Mesodermal cell (in vitro differentiated cells): ENCODE measurements around the gene PPOX.

Source experiments
- H3K27ac ChIP-seq: 2 replicates; pipeline ENCODE4 v1.7.0; 2013; ENCODE audit warnings: mild to moderate bottlenecking, low read depth, low read length, moderate library complexity; ENCODE audit not compliant: severe bottlenecking
- H3K36me3 ChIP-seq: 2 replicates; pipeline ENCODE4 v1.7.1; 2013; ENCODE audit warnings: mild to moderate bottlenecking, low read length, moderate library complexity; ENCODE audit not compliant: control insufficient read depth, insufficient read depth
- H3K4me1 ChIP-seq: one replicate; pipeline ENCODE4 v1.7.1; 2013; ENCODE audit warnings: mild to moderate bottlenecking, low read length; ENCODE audit not compliant: insufficient read depth, control insufficient read depth, poor library complexity, severe bottlenecking
- H3K4me3 ChIP-seq: 2 replicates; pipeline ENCODE4 v1.7.0; 2013; ENCODE audit warnings: low read length, control low read depth, mild to moderate bottlenecking; ENCODE audit not compliant: insufficient read depth, poor library complexity, severe bottlenecking; ENCODE audit errors: extremely low read depth
- H3K9me3 ChIP-seq: 2 replicates; pipeline ENCODE4 v1.7.1; 2013; ENCODE audit warnings: mild to moderate bottlenecking, low read length, moderate library complexity; ENCODE audit not compliant: control insufficient read depth
- WGBS, 2 experiments: methylation state at CpG; one replicate each; pipeline ENCODE4 v1.1.5; 2013; ENCODE audit warnings: missing lambda C conversion rate in 2 of 2; ENCODE audit not compliant: insufficient coverage in 2 of 2; 5-methylcytosine and 5-hydroxymethylcytosine counted together

The PPOX gene

DNA sequence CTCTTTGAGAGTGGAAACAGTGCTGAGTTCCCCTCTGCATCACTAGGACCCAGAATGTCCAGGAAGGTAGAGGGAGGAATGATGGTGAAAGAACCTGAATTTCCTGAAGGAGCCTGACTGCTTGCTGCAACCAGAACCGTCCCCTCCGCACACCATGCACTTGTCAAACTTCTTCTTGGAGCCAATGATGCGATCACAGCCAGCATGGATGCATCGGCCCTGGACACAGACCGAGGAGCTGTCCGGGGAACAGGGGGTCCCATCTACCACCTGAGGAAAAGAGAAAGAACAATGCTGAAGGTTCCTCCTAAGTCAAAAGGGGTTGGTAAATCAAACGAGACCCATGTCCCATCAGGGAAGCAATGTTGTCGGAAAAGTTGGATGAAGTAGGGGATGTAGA, 25.7 kb downstream of the PPOX start:
- Histone ChIP-seq H3K27ac (no peak overlapping the region), H3K4me1 (peaks cover 11% of the 10 kb centered on the region), H3K36me3 (no peaks in the 10 kb centered on the region), H3K4me3 (no peak overlapping the region), H3K9me3 (no peaks in the 10 kb centered on the region)
- WGBS, 2 experiments: 90 to 92% methylated on average over 6 to 7 of the region's 8 CpGs

DNA sequence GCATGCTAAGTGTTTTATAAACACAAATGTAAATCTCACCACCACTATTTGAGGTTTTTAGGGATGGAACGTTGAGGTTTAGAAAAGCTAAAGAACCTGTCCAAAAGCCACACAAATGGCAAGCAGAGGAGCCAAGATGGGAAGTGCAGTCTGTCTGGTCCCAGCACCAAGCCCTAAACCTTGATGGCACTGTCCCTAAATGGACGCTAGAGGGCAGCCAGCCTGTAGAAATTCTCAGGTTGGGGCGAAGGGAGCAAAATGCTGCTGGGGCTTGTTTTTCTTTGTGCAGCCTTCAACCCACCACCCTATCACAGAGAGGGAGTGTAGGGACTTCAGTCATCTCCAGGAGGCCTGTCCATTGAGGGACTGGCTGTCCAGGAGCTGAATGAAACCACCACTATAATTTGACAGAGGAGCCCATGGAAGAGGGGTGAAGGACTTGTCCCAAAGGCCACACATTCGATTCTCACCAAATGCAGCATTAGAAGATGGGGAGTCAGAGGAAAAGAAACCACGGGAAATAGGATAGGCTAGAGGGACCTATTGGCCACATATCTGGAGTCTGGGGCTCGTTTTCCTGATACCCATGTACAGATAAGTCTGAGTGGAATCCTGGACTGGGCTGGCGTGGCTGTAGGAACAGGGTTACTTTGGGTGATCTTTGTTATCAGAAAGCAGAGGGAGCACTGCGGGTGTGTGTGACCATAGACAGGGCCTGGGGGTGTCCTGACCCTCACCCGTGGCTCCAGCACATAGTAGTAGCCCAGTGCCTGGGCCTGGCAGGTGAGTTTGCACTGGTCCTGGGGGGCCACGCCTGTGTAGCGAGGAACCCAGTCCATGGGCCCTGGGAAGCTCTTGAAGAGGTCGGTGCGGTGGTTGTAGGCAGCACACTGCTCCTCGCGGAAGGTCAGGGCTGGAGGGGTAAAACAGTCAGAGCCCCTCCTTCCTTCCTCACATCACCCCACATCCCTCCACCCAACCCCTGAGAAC, 26.5 kb downstream of the PPOX start:
- WGBS, 2 experiments: 76 to 84% methylated on average over 9 to 10 of the region's 15 CpGs
- H3K27ac ChIP-seq: no peak overlapping the region
- H3K4me1 ChIP-seq: peaks cover 15% of the 10 kb centered on the region
- no peak overlapping the region for H3K4me3 ChIP-seq
- H3K36me3 ChIP-seq: no peaks in the 10 kb centered on the region
- no peaks in the 10 kb centered on the region for H3K9me3 ChIP-seq

- peaks cover 18% of the 10 kb centered on the region for H3K4me1 ChIP-seq
- H3K9me3 ChIP-seq: no peaks in the 10 kb centered on the region
- no peak overlapping the region for H3K27ac ChIP-seq
- H3K36me3 ChIP-seq: no peaks in the 10 kb centered on the region
- WGBS, 2 experiments: 95 to 98% methylated on average over 15 to 21 of the region's 21 CpGs
- no peak overlapping the region for H3K4me3 ChIP-seq
Measured at GRCh38 chr1:161193561-161194235, 27.5 kb downstream of the PPOX start.

GRCh38 chr1:161195171-161195570, 28.9 kb downstream of the PPOX start:
- H3K36me3 ChIP-seq: no peaks in the 10 kb centered on the region
- peaks cover 18% of the 10 kb centered on the region for H3K4me1 ChIP-seq
- H3K4me3 ChIP-seq: no peak overlapping the region
- no peak overlapping the region for H3K27ac ChIP-seq
- 100% methylated on average over 3 of the region's 4 CpGs for WGBS, 2 experiments
- no peaks in the 10 kb centered on the region for H3K9me3 ChIP-seq

DNA sequence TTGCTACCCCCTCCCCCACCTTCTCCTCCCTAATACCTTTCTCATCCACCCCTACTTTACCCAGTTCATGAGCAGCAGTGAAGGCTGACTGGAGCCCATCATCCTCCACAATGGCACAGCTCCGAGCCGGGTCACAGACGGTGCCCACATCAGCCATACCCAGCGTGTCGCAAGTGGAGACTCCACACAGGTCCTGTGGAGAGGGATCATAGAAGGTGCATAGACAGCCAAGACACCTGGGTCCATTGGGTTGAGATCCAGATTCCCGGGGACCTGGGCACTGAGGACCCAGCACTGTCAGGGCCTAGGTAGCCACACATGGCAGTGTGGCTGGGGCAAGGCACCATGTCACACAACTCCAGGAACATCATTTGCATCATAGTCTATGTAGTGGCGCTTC, 29.9 kb downstream of the PPOX start:
- WGBS, 2 experiments: 97 to 98% methylated on average over 5 to 6 of the region's 7 CpGs
- Histone ChIP-seq H3K4me1 (peaks cover 19% of the 10 kb centered on the region), H3K36me3 (no peaks in the 10 kb centered on the region), H3K9me3 (no peaks in the 10 kb centered on the region), H3K4me3 (no peak overlapping the region), H3K27ac (no peak overlapping the region)

- H3K9me3 ChIP-seq: no peaks in the 10 kb centered on the region
- H3K36me3 ChIP-seq: no peaks in the 10 kb centered on the region
- 82% methylated on average over 19 to 22 of the region's 27 CpGs for WGBS, 2 experiments
- peaks cover 26% of the 10 kb centered on the region for H3K4me1 ChIP-seq
- H3K4me3 ChIP-seq: no peak overlapping the region
- peak overlapping the region; percentile 85 for H3K27ac ChIP-seq
Measured at GRCh38 chr1:161196521-161197451, 30.6 kb downstream of the PPOX start.

- WGBS, 2 experiments: 92 to 93% methylated on average over 9 to 10 of the region's 11 CpGs
- peaks cover 28% of the 10 kb centered on the region for H3K4me1 ChIP-seq
Measured at GRCh38 chr1:161197560-161198193, 31.5 kb downstream of the PPOX start.

DNA sequence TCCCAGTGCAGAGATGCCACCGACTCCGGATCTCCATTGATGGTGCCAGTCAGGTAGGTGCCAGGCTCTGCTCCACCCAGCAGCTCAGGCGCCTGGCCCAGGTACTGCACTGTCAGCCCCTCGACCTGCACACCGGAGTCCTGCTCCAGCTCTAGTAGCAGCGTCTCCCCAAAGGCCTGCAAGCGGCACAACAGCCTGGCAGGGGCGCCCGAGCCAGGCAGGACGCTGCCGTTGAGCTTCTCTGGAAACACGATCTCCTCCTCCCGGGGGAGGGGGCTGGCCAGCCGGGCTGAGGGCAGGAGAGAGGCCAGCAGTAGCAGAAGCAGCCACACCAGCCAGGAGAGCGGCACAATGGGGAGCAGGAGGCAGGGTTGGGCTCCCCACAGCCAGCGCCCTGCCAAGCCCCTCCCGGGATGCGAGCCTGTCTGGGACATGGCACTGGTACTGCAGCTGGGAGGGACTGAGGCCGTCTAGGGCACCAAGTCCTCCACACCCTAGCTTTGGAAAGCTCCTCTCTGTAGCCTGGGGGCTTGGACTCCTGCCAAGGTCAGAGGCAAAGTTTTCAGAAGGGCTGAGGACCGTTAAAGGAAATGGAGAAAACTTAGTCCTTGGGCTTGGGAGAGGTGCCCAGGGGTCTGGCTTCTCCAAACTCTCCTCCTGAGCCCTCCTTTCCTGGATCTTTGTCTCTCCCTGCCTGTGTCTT, 32.1 kb downstream of the PPOX start:
- Histone ChIP-seq H3K36me3 (peaks cover 2% of the 10 kb centered on the region), H3K4me3 (peak overlapping the region; percentile 16), H3K4me1 (peaks cover 30% of the 10 kb centered on the region), H3K27ac (peak overlapping the region; percentile 2), H3K9me3 (no peaks in the 10 kb centered on the region)
- WGBS, 2 experiments: 33 to 38% methylated on average over 16 to 18 of the region's 20 CpGs

More at GRCh38 chr1:161197560-161198193, 31.5 kb downstream of the PPOX start:
- H3K27ac ChIP-seq: peak overlapping the region; percentile 85
- H3K36me3 ChIP-seq: no peaks in the 10 kb centered on the region
- no peaks in the 10 kb centered on the region for H3K9me3 ChIP-seq
- H3K4me3 ChIP-seq: peak overlapping the region; percentile 2

GRCh38 chr1:161198897-161199431, 32.7 kb downstream of the PPOX start, which contains the start of gene ADAMTS4:
TSS of gene ADAMTS4 (minus strand) at chr1:161199054. CDS start at chr1:161198627, 427 bp downstream.
- peak within 1 kb of the TSS; percentile 88 for H3K27ac ChIP-seq
- H3K36me3 ChIP-seq: peaks cover 8% of the 10 kb centered on the region
- peak within 1 kb of the TSS; percentile 16 for H3K4me3 ChIP-seq
- H3K9me3 ChIP-seq: no peaks in the 10 kb centered on the region
- H3K4me1 ChIP-seq: peaks cover 32% of the 10 kb centered on the region
- WGBS, 2 experiments: 60 to 68% methylated on average over 7 to 9 of the region's 11 CpGs
